IMR-90 (cell line): ENCODE results near the gene CTSC. TPM values are rescaled to one million over a fixed set of nuclear protein-coding genes. Genes with fewer than 3 reads are reported as not detected.

Experiments
- ATAC-seq: fragments of 200-7000 bp; cut with Tn5 transposase; 2 replicates; pipeline ENCODE4 v1.9.1; 2020; ENCODE audit warnings: low read depth, mild to moderate bottlenecking, moderate library complexity
- BruUV-seq: library from RNA; stranded (reverse); fragments of 400-500 nt; replicated peaks from 2 replicates; lab custom pipeline; 2021; lab: Mats Ljungman, UMichigan
- CTCF ChIA-PET: fragments of 300-600 bp; formaldehyde crosslinking; extraction: SDS; loops from one replicate; lab custom pipeline; 2021; ENCODE audit warnings: antibody characterized with exemption; lab: Yijun Ruan, JAX
- POLR2A ChIA-PET: fragments of 300-600 bp; sonication (Branson Sonifier 250); formaldehyde crosslinking; loops from one replicate; lab custom pipeline; 2022; ENCODE audit warnings: antibody characterized with exemption; ENCODE audit not compliant: unreplicated experiment; lab: Charles Lee
- DNase-seq: peaks from one replicate; pipeline ENCODE4 v3.0.0; 2013
- H2AFZ ChIP-seq: replicated peaks from 2 replicates; pipeline ENCODE3; 2013; ENCODE audit warnings: low read length, mild to moderate bottlenecking; ENCODE audit not compliant: poor library complexity
- H2AK5ac ChIP-seq: 2 replicates; pipeline ENCODE4 v1.6.1; 2013; ENCODE audit warnings: low read depth, low read length, inconsistent platforms
- H2AK9ac ChIP-seq: replicated peaks from 2 replicates; pipeline ENCODE3; 2013; ENCODE audit warnings: mild to moderate bottlenecking, low read depth, low read length, moderate library complexity; ENCODE audit not compliant: poor library complexity
- H2BK120ac ChIP-seq: 2 replicates; pipeline ENCODE4 v1.6.1; 2013; ENCODE audit warnings: low read depth, low read length, inconsistent platforms
- H2BK15ac ChIP-seq: 3 replicates; pipeline ENCODE4 v1.6.1; 2013; ENCODE audit warnings: low read depth, low read length, inconsistent platforms
- H2BK20ac ChIP-seq: 2 replicates; pipeline ENCODE4 v1.6.1; 2013; ENCODE audit warnings: low read depth, mild to moderate bottlenecking, inconsistent platforms, low read length, moderate library complexity
- H2BK5ac ChIP-seq: 2 replicates; pipeline ENCODE4 v1.6.1; 2013; ENCODE audit warnings: mild to moderate bottlenecking, low read depth, low read length, inconsistent platforms; ENCODE audit not compliant: poor library complexity, severe bottlenecking
- H3K14ac ChIP-seq: replicated peaks from 2 replicates; pipeline ENCODE4 v1.6.1; 2013; ENCODE audit warnings: low read depth, low read length, inconsistent platforms
- H3K18ac ChIP-seq: 2 replicates; pipeline ENCODE4 v1.6.1; 2013; ENCODE audit warnings: low read depth, low read length, control low read depth
- H3K23ac ChIP-seq: 2 replicates; pipeline ENCODE4 v1.6.1; 2013; ENCODE audit warnings: low read depth, low read length, inconsistent platforms
- H3K27ac ChIP-seq: 2 replicates; pipeline ENCODE4 v1.5.1; 2013; ENCODE audit warnings: mild to moderate bottlenecking, control low read depth, low read length; ENCODE audit not compliant: insufficient read depth
- H3K27me3 ChIP-seq: 2 replicates; pipeline ENCODE4 v1.6.1; 2013; ENCODE audit warnings: low read length; ENCODE audit not compliant: control insufficient read depth, insufficient read depth
- H3K36me3 ChIP-seq: 2 replicates; pipeline ENCODE4 v1.6.1; 2013; ENCODE audit warnings: low read length, mixed read lengths; ENCODE audit not compliant: control insufficient read depth, insufficient read depth
- H3K4ac ChIP-seq: 2 replicates; pipeline ENCODE4 v1.6.1; 2013; ENCODE audit warnings: low read depth, low read length, inconsistent platforms
- H3K4me1 ChIP-seq: 2 replicates; pipeline ENCODE4 v1.6.1; 2013; ENCODE audit warnings: low read length, mixed read lengths; ENCODE audit not compliant: control insufficient read depth, insufficient read depth
- H3K4me2 ChIP-seq: 2 replicates; pipeline ENCODE4 v1.6.1; 2013; ENCODE audit warnings: low read depth, mild to moderate bottlenecking, control low read depth, low read length, moderate library complexity
- H3K4me3 ChIP-seq: 2 replicates; pipeline ENCODE4 v1.5.1; 2013; ENCODE audit warnings: low read depth, mild to moderate bottlenecking, control low read depth, low read length, moderate library complexity; ENCODE audit not compliant: insufficient read depth
- H3K56ac ChIP-seq: 2 replicates; pipeline ENCODE4 v1.6.1; 2013; ENCODE audit warnings: low read length, inconsistent platforms; ENCODE audit not compliant: insufficient read depth; ENCODE audit errors: extremely low read depth
- H3K79me1 ChIP-seq, 2 experiments: 2 replicates each; pipeline ENCODE4 v1.6.1; 2013; ENCODE audit warnings: low read length in 2 of 2, inconsistent platforms in 1 of 2, low read depth in 1 of 2
- H3K9ac ChIP-seq: 2 replicates; pipeline ENCODE4 v1.6.1; 2013; ENCODE audit warnings: low read depth, low read length, control low read depth
- H3K9me1 ChIP-seq: 2 replicates; pipeline ENCODE4 v1.6.1; 2013; ENCODE audit warnings: low read length, inconsistent platforms; ENCODE audit not compliant: insufficient read depth
- H3K9me3 ChIP-seq: 2 replicates; pipeline ENCODE4 v1.6.1; 2013; ENCODE audit warnings: low read length; ENCODE audit not compliant: control insufficient read depth, insufficient read depth
- H4K20me1 ChIP-seq: 2 replicates; pipeline ENCODE4 v1.6.1; 2013; ENCODE audit warnings: low read length, inconsistent platforms; ENCODE audit not compliant: insufficient read depth
- H4K5ac ChIP-seq: 2 replicates; pipeline ENCODE4 v1.6.1; 2013; ENCODE audit warnings: mild to moderate bottlenecking, low read depth, low read length, control low read depth
- H4K8ac ChIP-seq, 2 experiments: 2 replicates each; pipeline ENCODE4 v1.6.1; 2013; ENCODE audit warnings: low read depth in 2 of 2, low read length in 2 of 2, control low read depth in 1 of 2, inconsistent platforms in 1 of 2
- H4K91ac ChIP-seq: 2 replicates; pipeline ENCODE4 v1.6.1; 2013; ENCODE audit warnings: low read depth, low read length, inconsistent platforms; ENCODE audit not compliant: insufficient read depth
- BHLHE40 ChIP-seq: fragments of 150-350 bp; IDR thresholded peaks from 2 replicates; pipeline ENCODE4 v1.6.1; 2016; ENCODE audit warnings: mild to moderate bottlenecking, low read depth, low read length
- CEBPB ChIP-seq: IDR thresholded peaks from 2 replicates; pipeline ENCODE4 v1.6.1; 2012; ENCODE audit warnings: low read depth, low read length, improper control_type of control experiment
- CHD1 ChIP-seq: IDR thresholded peaks from 2 replicates; pipeline ENCODE4 v1.6.1; 2012; ENCODE audit warnings: low read depth, low read length, improper control_type of control experiment
- FOS ChIP-seq: fragments of 150-350 bp; IDR thresholded peaks from 2 replicates; pipeline ENCODE4 v1.6.1; 2016; ENCODE audit warnings: low read depth, low read length
- MAFK ChIP-seq: IDR thresholded peaks from 2 replicates; pipeline ENCODE4 v1.6.1; 2012; ENCODE audit warnings: low read depth, low read length, improper control_type of control experiment
- MAZ ChIP-seq: IDR thresholded peaks from 2 replicates; pipeline ENCODE4 v1.6.1; 2012; ENCODE audit warnings: low read depth, mild to moderate bottlenecking, low read length, improper control_type of control experiment, moderate library complexity, borderline replicate concordance
- MXI1 ChIP-seq: IDR thresholded peaks from 2 replicates; pipeline ENCODE4 v1.6.1; 2012; ENCODE audit warnings: low read depth, mild to moderate bottlenecking, low read length, moderate library complexity, borderline replicate concordance
- POLR2A ChIP-seq: IDR thresholded peaks from 2 replicates; pipeline ENCODE4 v1.6.1; 2012; ENCODE audit warnings: mild to moderate bottlenecking, low read depth, low read length
- RAD21 ChIP-seq: IDR thresholded peaks from 2 replicates; pipeline ENCODE4 v1.6.1; 2012; ENCODE audit warnings: low read length, improper control_type of control experiment
- RCOR1 ChIP-seq: IDR thresholded peaks from 2 replicates; pipeline ENCODE4 v1.6.1; 2012; ENCODE audit warnings: mild to moderate bottlenecking, low read length, improper control_type of control experiment; ENCODE audit not compliant: insufficient replicate concordance
- RFX5 ChIP-seq: IDR thresholded peaks from 2 replicates; pipeline ENCODE4 v1.8.0; 2012; ENCODE audit warnings: low read depth, mild to moderate bottlenecking, low read length, moderate library complexity
- SMC3 ChIP-seq: fragments of 150-350 bp; IDR thresholded peaks from 2 replicates; pipeline ENCODE4 v1.6.1; 2016; ENCODE audit warnings: low read depth, mild to moderate bottlenecking, antibody characterized with exemption, low read length, moderate library complexity
- USF2 ChIP-seq: fragments of 150-350 bp; IDR thresholded peaks from 2 replicates; pipeline ENCODE4 v1.6.1; 2017; ENCODE audit warnings: mild to moderate bottlenecking, antibody characterized with exemption, low read length, low read depth
- WGBS, 2 experiments: methylation state at CpG; one replicate each; pipeline versions ENCODE4 v1.1.5 to v1.1.7; 2013; ENCODE audit warnings: missing lambda C conversion rate in 2 of 2; ENCODE audit not compliant: insufficient read length in 1 of 2; ENCODE audit errors: extremely low coverage in 2 of 2; 5-methylcytosine and 5-hydroxymethylcytosine counted together
- dilution Hi-C: fragments of 300-500 bp; cut with HindIII; formaldehyde crosslinking; loops from one replicate; pipeline ENCODE4 v1.14.3; 2018; ENCODE audit warnings: low sequenced_read_pairs; ENCODE audit not compliant: unreplicated experiment
- in situ Hi-C: fragments of 300-500 bp; cut with MboI; formaldehyde crosslinking; loops from 3 replicates; pipeline ENCODE4 v1.14.3; 2019; ENCODE audit warnings: low sequenced_read_pairs, inconsistent platforms, mixed read lengths
- intact Hi-C: fragments of 100-400 bp; cut with micrococcal nuclease; formaldehyde crosslinking; loops from 2 replicates; pipeline ENCODE4 v1.10.0; 2022
- polyA plus RNA-seq, 3 experiments: library from polyadenylated mRNA; depleted of rRNA; stranded (reverse); fragments of >200 nt; gene quantifications; 2 replicates each; pipeline ENCODE4 v1.2.3, GENCODE V29; 2012; ENCODE audit warnings: low replicate concordance in 1 of 3
- total RNA-seq: library from RNA; depleted of rRNA; stranded (reverse); fragments of >200 nt; gene quantifications from 2 replicates; pipeline ENCODE4 v1.2.3, GENCODE V29; 2012

CTSC gene
- total and polyA plus RNA-seq, 2 of the 4 experiments (the other 2 are of a cell fraction), result 208 to 299 TPM

- no peak for TF ChIP-seq POLR2A
Measured at GRCh38 chr11:88320149-88320559, 17.4 kb downstream of the CTSC start (continued).

- no peak overlapping the region for H3K4ac ChIP-seq
- dilution Hi-C loops (no loop called here), intact Hi-C loops (no loop called here), in situ Hi-C loops (loop anchor here (25.0 kb wide), 1 partner anchor 219 kb away; no protein-coding TSS in a partner anchor)
- no peak for ATAC-seq
- no peak overlapping the region for H2BK15ac ChIP-seq
- H3K9me1 ChIP-seq, result peaks cover 3% of the 10 kb centered on the region; the same call in 1 of the 2 replicates
- peaks cover 0 to 46% of the 10 kb centered on the region in 2 experiments; a peak in 2 of 4 replicates for H3K79me1 ChIP-seq
- no CpG with 5 or more reads among the region's 2 CpGs for WGBS, 2 experiments
- TF ChIP-seq MAZ, result no peak
- no peak for TF ChIP-seq RCOR1
- TF ChIP-seq RFX5, result no peak
- no peak for TF ChIP-seq RAD21
- no peak for TF ChIP-seq FOS
- no peak for TF ChIP-seq MXI1
- TF ChIP-seq POLR2A, result no peak
- no peak for TF ChIP-seq USF2
- no peak for TF ChIP-seq SMC3
- no peak for TF ChIP-seq CEBPB
- no peak for TF ChIP-seq CHD1
- no peak for TF ChIP-seq MAFK
- no peak for TF ChIP-seq BHLHE40
- no peak for DNase-seq
- peaks cover 9% of the 10 kb centered on the region for H3K4me1 ChIP-seq
- H4K8ac ChIP-seq, result no peak overlapping the region
- H3K4me2 ChIP-seq, result no peak overlapping the region
- CTCF ChIA-PET, result interaction anchor here (0.6 kb wide), 1 partner anchor 93 kb away, joined by 3 read pairs; no protein-coding TSS in a partner anchor
- BruUV-seq, result no TSS peak
- no peaks in the 10 kb centered on the region for H3K27me3 ChIP-seq
- H3K9me3 ChIP-seq, result no peaks in the 10 kb centered on the region
- no peak overlapping the region for H3K18ac ChIP-seq
- POLR2A ChIA-PET, result no interaction called here
- no peak overlapping the region for H3K9ac ChIP-seq
- H4K20me1 ChIP-seq, result peaks cover 11% of the 10 kb centered on the region
- no peak overlapping the region for H3K14ac ChIP-seq
- no peak overlapping the region for H3K23ac ChIP-seq
- H4K91ac ChIP-seq, result no peak overlapping the region
- H2BK20ac ChIP-seq, result no peak overlapping the region
- no peak overlapping the region for H3K27ac ChIP-seq
- H2BK120ac ChIP-seq, result no peak overlapping the region
- peaks cover 13% of the 10 kb centered on the region for H3K36me3 ChIP-seq
- H3K56ac ChIP-seq, result no peak overlapping the region
- H2BK5ac ChIP-seq, result no peak overlapping the region
- H2AK9ac ChIP-seq, result no peak overlapping the region
- no peak overlapping the region for H3K4me3 ChIP-seq
- no peak overlapping the region for H2AFZ ChIP-seq
- no peak overlapping the region for H2AK5ac ChIP-seq
- no peak overlapping the region for H4K5ac ChIP-seq
Measured at GRCh38 chr11:88318017-88318416, 19.5 kb downstream of the CTSC start.
